HepG2 (cell line): ENCODE data around the gene TRIM36. TPM values are rescaled to one million over a fixed set of nuclear protein-coding genes. Genes with fewer than 3 reads are reported as not detected.

Source experiments
- DMAP1 ChIP-seq: IDR thresholded peaks from 2 replicates; pipeline ENCODE4 v1.6.1; 2016
- E2F5 ChIP-seq: sonication (generic); formaldehyde crosslinking; conservative IDR thresholded peaks from 2 replicates; pipeline ENCODE4 v1.4.0; 2020; ENCODE audit warnings: missing genetic modification reagents
- GABPA ChIP-seq, 2 experiments: IDR thresholded peaks; 2 replicates each; pipeline ENCODE4 v1.6.1; 2011 to 2016; ENCODE audit warnings: low read depth in 2 of 2, low read length in 1 of 2, missing biosample characterization in 1 of 2, missing genetic modification characterization in 1 of 2
- GMEB1 ChIP-seq: sonication (generic); formaldehyde crosslinking; IDR thresholded peaks from 2 replicates; pipeline ENCODE4 v1.5.1; 2020; ENCODE audit warnings: missing genetic modification reagents, mild to moderate bottlenecking, borderline replicate concordance
- HNRNPK ChIP-seq: fragments of 200-400 bp; formaldehyde crosslinking; IDR thresholded peaks from 2 replicates; pipeline ENCODE4 v1.6.1; 2018; ENCODE audit warnings: low read length, low read depth, moderate library complexity, mild to moderate bottlenecking; ENCODE audit not compliant: poor library complexity, severe bottlenecking
- NONO ChIP-seq, 2 experiments: fragments of 450-650 bp in 1 of 2; sonication (generic) in 1 of 2; formaldehyde crosslinking in 1 of 2; IDR thresholded peaks in 1 of 2; conservative IDR thresholded peaks in 1 of 2; 2 replicates each; pipeline versions ENCODE4 v1.6.1 to v1.8.0; 2017 to 2022; ENCODE audit warnings: mild to moderate bottlenecking in 1 of 2, missing genetic modification reagents in 1 of 2, moderate library complexity in 1 of 2
- NR2F2 ChIP-seq: IDR thresholded peaks from 2 replicates; pipeline ENCODE4 v1.6.1; 2012; ENCODE audit warnings: low read depth, inconsistent platforms, borderline replicate concordance
- NR2F6 ChIP-seq, 2 experiments: IDR thresholded peaks; 2 replicates each; pipeline ENCODE4 v1.6.1; 2016; ENCODE audit warnings: antibody characterized with exemption in 1 of 2, mild to moderate bottlenecking in 1 of 2
- PHF8 ChIP-seq: sonication (generic); formaldehyde crosslinking; IDR thresholded peaks from 2 replicates; pipeline ENCODE4 v1.5.0; 2020; ENCODE audit warnings: missing genetic modification reagents
- TFDP1 ChIP-seq: IDR thresholded peaks from 2 replicates; pipeline ENCODE4 v1.6.1; 2016; ENCODE audit warnings: missing compliant biosample characterization, missing genetic modification reagents, borderline replicate concordance
- TOPORS ChIP-seq: sonication (generic); formaldehyde crosslinking; IDR thresholded peaks from 2 replicates; pipeline ENCODE4 v1.8.0; 2023; ENCODE audit warnings: mild to moderate bottlenecking, missing genetic modification reagents
- ZFP91 ChIP-seq: sonication (generic); formaldehyde crosslinking; IDR thresholded peaks from 2 replicates; pipeline ENCODE4 v1.9.0; 2022; ENCODE audit warnings: missing genetic modification reagents, mild to moderate bottlenecking, borderline replicate concordance
- ZFY ChIP-seq: sonication (generic); formaldehyde crosslinking; IDR thresholded peaks from 2 replicates; pipeline ENCODE4 v1.4.0; 2020; ENCODE audit warnings: missing genetic modification reagents
- ZNF547 ChIP-seq: sonication (generic); formaldehyde crosslinking; IDR thresholded peaks from 2 replicates; pipeline ENCODE4 v1.5.1; 2020; ENCODE audit warnings: mild to moderate bottlenecking, missing genetic modification reagents
- ZNF710 ChIP-seq: sonication (generic); formaldehyde crosslinking; IDR thresholded peaks from 2 replicates; pipeline ENCODE4 v1.5.0; 2020; ENCODE audit warnings: mild to moderate bottlenecking, missing genetic modification reagents, borderline replicate concordance
- polyA plus RNA-seq, 8 experiments: library from polyadenylated mRNA; depleted of rRNA in 3 of 8; stranded (reverse) in 7 of 8; unstranded in 1 of 8; fragments of >200 nt; fragmentation: Illumina TruSeq in 4 of 8; extraction: Trizol in 4 of 8; gene quantifications; 2 replicates each; pipeline versions ENCODE4 v1.2.1 to v1.2.3, GENCODE V29; 2011 to 2016; ENCODE audit warnings: low read depth in 4 of 8, missing spikeins in 1 of 8, mixed read lengths in 1 of 8; ENCODE audit not compliant: insufficient read depth in 1 of 8
- total RNA-seq, 5 experiments: library from RNA; depleted of rRNA; stranded (reverse); fragments of >200 nt; fragmentation: Illumina TruSeq; extraction: Trizol; gene quantifications; 2 replicates each; pipeline ENCODE4 v1.2.3, GENCODE V29; 2016; ENCODE audit warnings: low read depth in 1 of 5

The TRIM36 gene
- total and polyA plus RNA-seq, 2 of the 13 experiments (the other 11 are each of a cell fraction or from before 2014, with no cell fraction given): 1.7 to 2.4 TPM

GRCh38 chr5:115170134-115170928 is 623 bp upstream of the TRIM36 start (continued):
- no peak for TF ChIP-seq NR2F6 (IDR thresholded peaks at IDR 0.05)
- TF ChIP-seq NR2F6 (CRISPR knock-in tag; IDR thresholded peaks at IDR 0.05): no peak
- peak; percentile 8; the same call in 1 of the 2 replicates for TF ChIP-seq TFDP1 (CRISPR knock-in tag)
- 0 out of 2 replicates have a peak, but pooled peaks have one; percentile 60 for TF ChIP-seq ZNF547 (CRISPR knock-in tag)
- TF ChIP-seq ZNF710 (CRISPR knock-in tag): peak; percentile 21; the same call in 1 of the 2 replicates
- no peak for TF ChIP-seq NONO (IDR thresholded peaks at IDR 0.05)
- 0 out of 2 replicates have a peak, but pooled peaks have one; percentile 16 for TF ChIP-seq NONO (CRISPR knock-in tag; conservative IDR thresholded peaks at IDR 0.05)
- 0 out of 2 replicates have a peak, but pooled peaks have one; percentile 1 for TF ChIP-seq PHF8
- no peak for TF ChIP-seq DMAP1 (CRISPR knock-in tag)
- no peak for TF ChIP-seq NR2F2
- TF ChIP-seq E2F5 (CRISPR knock-in tag): 0 out of 2 replicates have a peak, but pooled peaks have one; percentile 29
- TF ChIP-seq TOPORS (CRISPR knock-in tag): 0 out of 2 replicates have a peak, but pooled peaks have one; percentile 13
- 0 out of 2 replicates have a peak, but pooled peaks have one; percentile 11 for TF ChIP-seq ZFY (CRISPR knock-in tag)
- TF ChIP-seq GABPA (IDR thresholded peaks at IDR 0.05; ENCODE audit: low read depth, low read length): 0 out of 2 replicates have a peak, but pooled peaks have one; percentile 19
- no peak for TF ChIP-seq GABPA (CRISPR knock-in tag; IDR thresholded peaks at IDR 0.05; ENCODE audit: low read depth)
- TF ChIP-seq ZFP91: peak; percentile 1; the same call in 1 of the 2 replicates
- TF ChIP-seq HNRNPK: peak; percentile 1
- TF ChIP-seq GMEB1: 0 out of 2 replicates have a peak, but pooled peaks have one; percentile 7
